HG03196 (cell line): ENCODE results near the gene HSPA1L.
"Not testable (repeated sequence)": the region's sequence is repeated elsewhere in the genome, so short reads cannot be mapped to it uniquely, and the experiment has no call there.

Experiments
- ATAC-seq: cut with Tn5 transposase; IDR thresholded peaks from one replicate; pipeline ENCODE4 v1.9.1; 2021; ENCODE audit not compliant: unreplicated experiment

HSPA1L gene

GRCh38 chr6:31837369-31838113, 22.5 kb upstream of the HSPA1L start:
- ATAC-seq: no peak

- ATAC-seq: no peak
Measured at GRCh38 chr6:31836474-31837368, 21.6 kb upstream of the HSPA1L start.

- ATAC-seq: no peak
Measured at GRCh38 chr6:31836047-31836473, 21.0 kb upstream of the HSPA1L start.

- ATAC-seq: peak; percentile 40
Measured at GRCh38 chr6:31834367-31835250, 19.5 kb upstream of the HSPA1L start.

GRCh38 chr6:31831350-31832215, 16.5 kb upstream of the HSPA1L start:
- ATAC-seq: no peak

GRCh38 chr6:31830886-31831335, 15.8 kb upstream of the HSPA1L start:
- ATAC-seq: no peak

- no peak for ATAC-seq
Measured at GRCh38 chr6:31829633-31830283, 14.7 kb upstream of the HSPA1L start.

- ATAC-seq: peak; percentile 60
Measured at GRCh38 chr6:31827286-31828079, 12.4 kb upstream of the HSPA1L start, which contains the start of gene HSPA1B. TSS of gene HSPA1B (plus strand) at chr6:31827738. CDS start at chr6:31827951, 213 bp downstream.

- ATAC-seq: no peak
Measured at GRCh38 chr6:31826793-31827285, 11.8 kb upstream of the HSPA1L start.

GRCh38 chr6:31825553-31825952, 10.5 kb upstream of the HSPA1L start:
- no peak for ATAC-seq

- ATAC-seq: not testable (repeated sequence)
Measured at GRCh38 chr6:31823592-31824196, 8.6 kb upstream of the HSPA1L start.

- ATAC-seq: peak; percentile 39
Measured at GRCh38 chr6:31822036-31822821, 7.1 kb upstream of the HSPA1L start.

GRCh38 chr6:31821301-31822035, 6.4 kb upstream of the HSPA1L start:
- ATAC-seq: peak; percentile 26

GRCh38 chr6:31820399-31820798, 5.3 kb upstream of the HSPA1L start:
- ATAC-seq: not testable (repeated sequence)

- ATAC-seq: no peak
Measured at GRCh38 chr6:31819871-31820299, 4.8 kb upstream of the HSPA1L start.

- not testable (repeated sequence) for ATAC-seq
Measured at GRCh38 chr6:31817929-31818511, 2.9 kb upstream of the HSPA1L start.
